HG03457 (cell line): ENCODE data around the gene FZR1.
"Not testable (repeated sequence)": the region's sequence is repeated elsewhere in the genome, so short reads cannot be mapped to it uniquely, and the experiment has no call there.

Experiments
- ATAC-seq: cut with Tn5 transposase; IDR thresholded peaks from one replicate; pipeline ENCODE4 v1.9.1; 2021; ENCODE audit warnings: moderate number of reproducible peaks; ENCODE audit not compliant: unreplicated experiment

FZR1 gene

DNA sequence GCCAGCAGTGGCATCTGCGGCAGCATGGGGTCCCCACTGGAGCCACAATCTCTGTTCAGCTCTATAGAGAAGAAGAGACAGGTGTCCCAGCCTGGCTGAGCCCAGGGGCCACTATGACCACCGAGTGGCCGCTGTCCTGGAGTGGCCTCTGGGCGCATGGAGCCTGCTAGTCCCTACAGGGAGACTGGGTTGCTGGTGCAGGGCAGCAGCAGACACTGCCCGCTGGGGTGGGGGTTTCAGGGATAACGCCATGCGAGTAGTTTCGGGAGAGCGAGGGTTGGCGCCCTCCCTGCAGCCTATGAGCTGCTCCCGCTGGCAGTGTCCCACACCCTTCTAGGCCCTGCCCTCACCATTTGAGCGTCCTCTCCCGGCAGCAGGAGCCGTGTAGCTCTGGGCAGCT lies 22.0 kb downstream of the FZR1 start:
- ATAC-seq, result no peak

DNA sequence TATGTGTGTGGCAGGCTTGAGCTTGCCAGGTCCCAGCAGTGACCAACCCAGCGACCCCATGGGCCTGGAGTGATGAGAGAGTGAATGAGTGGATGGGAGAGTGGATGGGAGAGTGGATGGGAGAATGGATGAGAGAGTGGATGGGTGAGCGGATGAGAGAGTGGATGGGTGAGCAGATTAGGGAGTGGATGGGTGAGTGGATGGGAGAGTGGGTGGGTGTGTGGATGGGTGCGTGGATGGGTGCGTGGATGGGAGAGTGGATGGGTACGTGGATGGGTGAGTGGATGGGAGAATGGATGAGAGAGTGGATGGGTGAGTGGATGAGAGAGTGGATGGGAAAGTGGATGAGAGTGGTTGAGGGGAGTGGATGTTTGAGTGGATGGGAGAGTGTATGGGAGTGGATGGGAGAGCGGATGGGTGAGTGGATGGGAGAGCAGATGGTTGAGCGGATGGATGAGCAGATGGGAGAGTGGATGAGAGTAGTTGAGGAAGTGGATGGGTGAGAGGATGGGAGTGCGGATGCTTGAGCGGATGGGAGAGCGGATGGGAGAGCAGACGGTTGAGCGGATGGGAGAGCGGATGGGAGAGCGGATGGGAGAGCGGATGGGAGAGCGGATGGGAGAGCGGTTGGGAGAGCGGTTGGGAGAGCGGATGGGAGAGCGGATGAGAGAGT lies 22.6 kb downstream of the FZR1 start:
- no peak for ATAC-seq

DNA sequence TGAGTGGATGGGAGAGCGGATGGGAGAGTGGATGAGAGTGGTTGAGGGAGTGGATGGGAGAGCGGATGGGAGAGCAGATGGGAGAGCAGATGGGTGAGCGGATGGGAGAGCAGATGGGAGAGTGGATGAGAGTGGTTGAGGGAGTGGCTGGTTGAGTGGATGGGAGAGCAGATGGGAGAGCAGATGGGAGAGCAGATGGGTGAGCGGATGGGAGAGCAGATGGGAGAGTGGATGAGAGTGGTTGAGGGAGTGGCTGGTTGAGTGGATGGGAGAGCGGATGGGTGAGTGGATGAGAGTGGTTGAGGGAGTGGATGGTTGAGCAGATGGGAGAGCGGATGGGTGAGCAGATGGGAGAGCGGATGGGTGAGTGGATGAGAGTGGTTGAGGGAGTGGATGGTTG lies 23.2 kb downstream of the FZR1 start:
- ATAC-seq, result not testable (repeated sequence)

DNA sequence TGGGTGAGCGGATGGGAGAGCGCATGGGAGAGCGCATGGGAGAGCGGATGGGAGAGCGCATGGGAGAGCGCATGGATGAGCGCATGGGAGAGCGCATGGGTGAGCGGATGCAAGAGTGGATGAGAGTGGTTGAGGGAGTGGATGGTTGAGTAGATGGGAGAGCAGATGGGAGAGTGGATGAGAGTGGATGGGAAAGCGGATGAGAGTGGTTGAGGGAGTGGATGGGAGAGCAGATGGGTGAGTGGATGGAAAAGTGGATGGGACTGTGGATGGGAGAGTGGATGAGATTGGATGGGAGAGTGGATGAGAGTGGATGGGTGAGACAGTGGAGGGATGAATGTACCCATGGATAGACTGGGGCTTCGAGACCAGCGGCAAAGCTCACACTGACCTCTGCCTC lies 24.3 kb downstream of the FZR1 start:
- ATAC-seq, result no peak

DNA sequence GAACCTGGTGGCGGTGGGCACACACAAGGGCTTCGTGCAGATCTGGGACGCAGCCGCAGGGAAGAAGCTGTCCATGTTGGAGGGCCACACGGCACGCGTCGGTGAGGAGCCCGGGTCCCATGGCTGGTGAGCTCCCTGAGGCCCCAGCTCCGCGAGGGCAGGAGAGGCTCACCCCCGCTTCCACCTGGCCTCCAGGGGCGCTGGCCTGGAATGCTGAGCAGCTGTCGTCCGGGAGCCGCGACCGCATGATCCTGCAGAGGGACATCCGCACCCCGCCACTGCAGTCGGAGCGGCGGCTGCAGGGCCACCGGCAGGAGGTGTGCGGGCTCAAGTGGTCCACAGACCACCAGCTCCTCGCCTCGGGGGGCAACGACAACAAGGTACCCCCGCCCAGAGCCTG lies 25.6 kb downstream of the FZR1 start:
- no peak for ATAC-seq

DNA sequence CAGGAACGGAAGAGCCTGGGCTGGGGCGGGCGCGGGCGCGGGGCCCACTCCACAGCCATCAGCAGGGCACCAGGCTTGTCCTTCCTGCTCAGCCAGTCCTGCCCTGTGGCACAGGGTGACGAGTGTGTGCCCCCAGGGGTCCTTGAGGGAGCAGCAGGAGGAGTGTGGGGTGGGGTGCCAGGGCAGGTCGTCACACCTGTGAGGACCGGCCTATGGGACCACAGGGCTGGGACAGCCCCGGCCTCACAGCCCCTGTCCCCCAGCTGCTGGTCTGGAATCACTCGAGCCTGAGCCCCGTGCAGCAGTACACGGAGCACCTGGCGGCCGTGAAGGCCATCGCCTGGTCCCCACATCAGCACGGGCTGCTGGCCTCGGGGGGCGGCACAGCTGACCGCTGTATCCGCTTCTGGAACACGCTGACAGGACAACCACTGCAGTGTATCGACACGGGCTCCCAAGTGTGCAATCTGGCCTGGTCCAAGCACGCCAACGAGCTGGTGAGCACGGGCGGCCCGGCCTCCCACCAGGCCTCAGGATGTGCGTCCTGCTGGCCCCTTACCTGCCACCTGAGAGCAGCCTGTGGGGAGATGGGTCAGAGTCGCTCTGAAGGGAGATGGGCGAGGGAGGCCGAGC lies 26.2 kb downstream of the FZR1 start:
- no peak for ATAC-seq

DNA sequence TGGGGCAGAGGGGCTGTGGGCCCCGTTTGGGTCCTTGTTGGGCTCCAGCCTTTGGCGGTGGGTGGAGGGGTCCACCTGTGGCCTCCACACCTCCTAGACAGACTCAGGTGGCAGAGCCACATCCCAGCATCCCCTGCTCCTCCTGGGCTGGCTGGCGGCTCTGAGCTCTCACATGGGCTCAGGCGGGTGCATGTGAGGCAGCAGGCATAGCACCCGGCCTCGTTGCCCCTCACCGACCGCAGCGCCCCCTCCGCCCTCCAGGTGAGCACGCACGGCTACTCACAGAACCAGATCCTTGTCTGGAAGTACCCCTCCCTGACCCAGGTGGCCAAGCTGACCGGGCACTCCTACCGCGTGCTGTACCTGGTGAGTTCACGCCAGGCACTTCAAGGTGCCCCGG lies 26.9 kb downstream of the FZR1 start:
- no peak for ATAC-seq

DNA sequence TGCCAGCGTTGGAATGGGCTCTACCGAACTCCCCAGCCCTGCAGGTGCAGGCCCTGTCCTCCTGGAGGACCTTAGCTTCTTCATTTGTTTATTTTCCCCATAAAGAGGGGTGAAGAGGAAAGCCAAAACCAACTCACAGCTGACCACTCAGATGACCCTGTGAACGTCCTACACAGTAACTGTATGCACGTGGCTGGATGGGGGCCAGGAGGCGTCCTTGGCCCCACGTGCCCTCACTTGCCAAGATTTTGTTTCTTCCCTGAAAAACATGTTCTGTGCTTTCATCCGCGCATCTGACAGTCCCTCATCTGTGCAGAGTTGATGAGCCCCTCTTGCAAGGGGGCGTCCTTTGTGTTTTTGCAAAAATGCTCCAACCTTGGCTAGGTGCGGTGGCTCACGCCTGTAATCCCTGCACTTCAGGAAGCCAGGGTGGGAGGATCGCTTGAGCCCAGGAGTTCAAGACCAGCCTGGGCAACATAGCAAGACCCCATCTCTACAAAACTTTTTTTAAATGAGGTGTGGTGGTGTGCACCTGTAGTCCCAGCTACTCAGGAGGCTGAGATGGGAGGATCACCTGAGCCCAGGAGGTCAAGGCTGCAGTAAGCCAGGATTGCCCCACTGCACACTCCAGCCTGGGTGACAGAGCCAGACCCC lies 27.6 kb downstream of the FZR1 start:
- ATAC-seq, result no peak

DNA sequence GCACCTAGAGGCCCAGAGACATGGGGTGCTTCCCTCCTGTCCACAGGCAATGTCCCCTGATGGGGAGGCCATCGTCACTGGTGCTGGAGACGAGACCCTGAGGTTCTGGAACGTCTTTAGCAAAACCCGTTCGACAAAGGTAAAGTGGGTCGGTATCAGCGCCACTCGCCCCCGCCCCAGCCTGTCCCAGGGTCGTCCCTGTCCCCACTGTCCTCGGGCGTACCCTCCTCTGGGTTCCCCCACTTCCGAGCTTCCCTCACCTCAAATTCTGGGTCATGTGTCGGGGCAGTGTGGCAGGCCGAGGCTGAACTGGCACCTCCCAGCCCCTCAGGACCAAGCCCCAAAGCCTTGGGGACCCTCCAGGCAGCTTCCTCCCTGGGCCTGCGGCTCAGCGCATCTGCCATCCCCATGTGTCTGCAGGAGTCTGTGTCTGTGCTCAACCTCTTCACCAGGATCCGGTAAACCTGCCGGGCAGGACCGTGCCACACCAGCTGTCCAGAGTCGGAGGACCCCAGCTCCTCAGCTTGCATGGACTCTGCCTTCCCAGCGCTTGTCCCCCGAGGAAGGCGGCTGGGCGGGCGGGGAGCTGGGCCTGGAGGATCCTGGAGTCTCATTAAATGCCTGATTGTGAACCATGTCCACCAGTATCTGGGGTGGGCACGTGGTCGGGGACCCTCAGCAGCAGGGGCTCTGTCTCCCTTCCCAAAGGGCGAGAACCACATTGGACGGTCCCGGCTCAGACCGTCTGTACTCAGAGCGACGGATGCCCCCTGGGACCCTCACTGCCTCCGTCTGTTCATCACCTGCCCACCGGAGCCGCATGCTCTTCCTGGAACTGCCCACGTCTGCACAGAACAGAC lies 28.5 kb downstream of the FZR1 start:
- ATAC-seq, result no peak

DNA sequence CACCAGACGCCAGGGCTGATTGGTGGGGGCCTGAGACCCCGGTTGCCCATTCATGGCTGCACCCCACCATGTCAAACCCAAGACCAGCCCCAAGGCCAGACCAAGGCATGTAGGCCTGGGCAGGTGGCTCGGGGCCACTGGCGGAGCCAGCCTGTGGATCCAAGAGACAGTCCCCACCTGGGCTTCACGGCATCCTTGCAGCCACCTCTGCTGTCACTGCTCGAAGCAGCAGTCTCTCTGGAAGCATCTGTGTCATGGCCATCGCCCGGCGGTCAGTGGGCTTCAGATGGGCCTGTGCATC lies 29.1 kb downstream of the FZR1 start:
- no peak for ATAC-seq

DNA sequence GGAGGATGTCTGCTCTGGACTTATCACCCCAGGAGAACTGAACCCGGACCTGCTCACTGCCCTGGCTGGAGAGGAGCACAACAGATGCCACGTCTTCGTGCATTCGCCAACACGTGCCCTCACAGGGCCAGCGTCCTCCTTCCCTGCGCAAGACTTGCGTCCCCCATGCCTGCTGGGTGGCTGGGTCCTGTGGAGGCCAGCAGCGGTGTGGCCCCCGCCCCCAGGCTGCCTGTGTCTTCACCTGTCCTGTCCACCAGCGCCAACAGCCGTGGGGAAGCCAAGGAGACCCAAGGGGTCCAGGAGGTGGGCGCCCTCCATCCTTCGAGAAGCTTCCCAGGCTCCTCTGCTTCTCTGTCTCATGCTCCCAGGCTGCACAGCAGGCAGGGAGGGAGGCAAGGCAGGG lies 29.5 kb downstream of the FZR1 start:
- ATAC-seq, result no peak

DNA sequence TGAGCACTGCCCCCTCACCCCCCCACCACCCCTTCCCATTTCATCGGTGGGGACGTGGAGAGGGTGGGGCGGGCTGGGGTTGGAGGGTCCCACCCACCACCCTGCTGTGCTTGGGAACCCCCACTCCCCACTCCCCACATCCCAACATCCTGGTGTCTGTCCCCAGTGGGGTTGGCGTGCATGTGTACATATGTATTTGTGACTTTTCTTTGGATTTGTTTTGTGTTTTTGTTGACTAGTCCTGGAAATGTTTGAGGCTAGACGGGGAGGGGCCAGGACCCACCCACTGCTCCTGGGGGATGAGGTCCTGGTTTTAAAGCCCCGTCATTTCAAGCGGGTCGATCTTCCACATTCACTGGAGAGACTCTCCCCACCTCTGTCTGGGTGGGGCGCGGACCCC lies 29.9 kb downstream of the FZR1 start:
- no peak for ATAC-seq

DNA sequence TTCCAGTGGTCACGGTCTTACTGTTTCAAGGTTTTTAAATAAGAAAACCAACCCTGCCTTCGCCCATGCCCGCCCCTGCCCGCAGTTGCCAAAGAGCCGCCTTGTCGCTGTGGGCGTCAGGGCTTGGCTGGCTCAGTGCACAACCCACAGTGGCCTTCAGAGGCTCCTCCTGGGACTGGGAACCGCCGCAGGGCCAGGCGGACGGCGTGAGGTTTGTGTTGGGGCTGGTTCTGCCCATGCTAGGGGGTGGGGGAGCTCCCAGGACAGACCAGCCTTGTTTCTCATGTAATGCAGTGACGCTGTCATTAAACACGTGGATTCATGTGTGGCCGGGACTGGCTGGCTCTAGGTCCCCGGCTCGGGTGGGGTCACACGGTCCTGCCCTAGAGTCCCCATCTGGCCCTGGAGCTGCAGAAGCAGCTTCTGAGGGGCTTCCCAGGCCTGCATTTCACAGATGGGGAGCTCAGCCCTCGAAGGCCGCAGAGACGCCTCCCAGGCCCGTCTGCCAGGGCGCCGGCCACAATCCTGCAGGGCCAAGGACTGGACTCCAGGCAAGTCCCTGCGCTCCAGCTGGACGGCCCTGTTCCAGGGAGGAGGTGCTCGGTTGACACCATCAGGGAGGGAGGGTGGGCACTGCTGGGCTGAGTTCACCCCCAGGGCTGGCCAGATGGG lies 30.5 kb downstream of the FZR1 start:
- ATAC-seq, result no peak

DNA sequence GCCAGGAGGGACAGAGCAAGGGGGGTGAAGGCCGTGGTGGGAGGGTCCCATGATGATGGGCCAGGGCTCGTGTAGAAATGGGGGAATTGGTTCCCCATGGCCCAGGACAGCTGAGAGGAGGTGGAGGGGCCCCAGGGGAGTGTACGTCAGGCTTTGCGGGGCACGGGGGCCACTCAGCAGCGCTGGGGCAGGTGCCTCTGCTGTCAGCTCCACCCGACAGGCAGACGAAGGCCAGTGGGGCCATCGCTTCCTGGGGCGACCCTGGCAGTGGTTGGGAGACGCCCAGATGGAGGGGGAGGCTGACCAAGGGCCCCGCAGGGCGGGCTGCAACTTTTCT lies 31.0 kb downstream of the FZR1 start:
- no peak for ATAC-seq

DNA sequence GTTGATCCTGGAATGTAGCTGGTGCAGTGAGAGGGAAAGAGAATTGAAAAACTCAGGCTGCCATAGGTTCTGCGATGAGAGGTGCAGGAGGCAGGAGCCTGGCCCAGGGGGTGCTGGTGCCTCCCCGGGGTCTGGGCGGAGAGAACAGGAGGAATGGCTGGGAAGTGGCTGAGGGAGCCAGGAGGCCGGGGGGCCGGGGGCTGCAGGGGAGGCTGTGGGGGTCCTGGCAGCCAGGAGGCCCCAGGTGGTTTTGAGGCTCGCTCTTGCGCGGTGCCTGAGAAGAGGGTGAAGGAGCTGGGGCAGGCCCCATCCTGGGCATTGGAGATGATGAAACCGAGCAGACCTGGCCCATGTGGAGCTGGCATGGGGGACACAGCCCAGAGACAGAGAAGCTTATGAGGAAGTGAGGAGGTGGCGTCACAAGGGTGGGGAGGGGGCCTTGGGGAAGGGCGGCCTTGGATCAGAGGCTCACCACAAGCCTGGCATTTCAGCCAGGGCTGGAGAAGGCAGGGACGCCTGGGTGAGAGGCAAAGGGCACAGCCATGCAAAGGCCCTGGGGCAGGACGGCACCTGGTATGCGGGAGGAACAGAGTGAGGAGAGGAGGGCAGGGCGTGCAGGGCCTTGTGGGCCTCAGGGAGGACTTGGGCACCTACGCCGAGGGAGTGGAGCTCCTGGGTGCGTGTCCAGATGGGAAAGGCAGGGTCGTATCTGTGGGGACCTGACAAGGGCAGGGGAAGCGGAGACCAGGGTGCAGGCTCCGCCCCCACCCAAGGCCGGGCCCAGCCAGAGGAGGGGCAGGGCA lies 31.5 kb downstream of the FZR1 start:
- no peak for ATAC-seq

DNA sequence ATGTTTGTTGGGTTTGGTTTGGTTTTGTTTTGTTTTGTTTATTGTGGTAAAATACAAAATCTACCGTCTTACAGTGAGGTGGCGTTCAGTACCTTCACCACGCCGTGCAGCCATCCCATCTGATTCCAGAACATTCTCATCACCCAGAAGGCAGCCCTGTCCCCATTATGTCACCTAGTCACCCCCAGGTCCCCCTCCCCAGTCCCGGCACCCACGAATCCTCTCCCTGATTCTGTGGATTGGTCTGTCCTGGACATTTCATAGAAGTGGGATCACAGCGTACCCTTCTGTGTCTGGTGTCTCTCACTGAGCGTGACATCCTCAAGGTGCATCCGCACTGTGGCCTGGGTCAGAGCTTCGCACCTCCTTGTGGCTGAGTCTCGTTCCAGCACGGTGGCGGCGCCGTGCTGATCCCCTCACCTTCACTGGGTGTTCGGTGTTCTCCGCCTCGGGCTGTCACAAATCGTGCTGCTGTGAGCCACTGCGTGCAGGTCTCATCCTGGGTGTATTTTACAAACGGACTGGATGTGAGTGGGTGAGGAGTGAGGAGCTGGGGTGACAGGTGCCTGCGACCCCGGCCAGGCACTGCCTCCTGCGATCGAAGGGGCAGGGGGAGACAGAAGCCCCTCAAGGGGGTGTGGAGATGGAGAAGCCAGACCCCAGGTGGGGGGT lies 32.3 kb downstream of the FZR1 start:
- no peak for ATAC-seq

DNA sequence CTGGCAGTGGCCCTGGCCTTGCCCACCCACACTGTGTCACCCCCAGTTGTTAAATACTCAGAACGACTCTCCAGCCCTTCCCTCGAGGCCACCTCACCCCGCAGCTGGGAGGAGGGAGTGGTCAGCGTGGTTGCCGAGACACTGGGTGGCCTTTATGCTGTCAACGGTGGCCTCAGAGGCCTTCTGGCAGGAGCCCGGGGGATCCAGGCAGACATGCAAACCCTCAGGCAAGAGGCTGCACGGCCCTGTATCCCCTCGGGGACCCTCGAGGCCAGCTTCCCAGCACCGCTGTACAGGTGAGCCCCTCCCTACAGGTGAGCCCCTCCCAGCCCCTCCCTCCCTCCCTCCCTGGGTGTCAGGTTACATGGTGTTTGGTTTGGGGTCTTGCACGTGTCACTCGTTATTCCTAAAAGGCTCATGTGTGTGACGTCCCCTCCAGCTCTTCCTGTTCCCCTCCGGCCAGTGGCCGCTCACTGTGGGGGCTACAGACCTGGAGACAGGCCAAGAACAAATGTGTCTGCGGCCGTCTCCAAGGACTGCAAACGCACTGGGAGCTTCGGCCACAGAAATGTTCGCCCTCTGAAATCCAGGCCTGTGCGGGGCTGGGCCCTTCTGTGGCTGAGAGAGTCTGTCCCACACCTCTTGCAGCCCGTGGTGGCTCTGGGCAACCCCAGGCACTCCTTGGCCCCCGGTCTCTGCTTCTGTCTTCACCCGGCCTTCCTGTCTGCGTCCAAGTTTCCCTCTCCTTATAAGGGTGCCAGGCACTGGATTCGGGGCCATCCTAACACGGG lies 33.0 kb downstream of the FZR1 start, which contains the start of gene TEKTIP1:
Gene TEKTIP1 (plus strand): TSS at position 210 of the 791 bp plus-strand sequence. CDS start 4 bp downstream, at position 214.
- no peak for ATAC-seq

DNA sequence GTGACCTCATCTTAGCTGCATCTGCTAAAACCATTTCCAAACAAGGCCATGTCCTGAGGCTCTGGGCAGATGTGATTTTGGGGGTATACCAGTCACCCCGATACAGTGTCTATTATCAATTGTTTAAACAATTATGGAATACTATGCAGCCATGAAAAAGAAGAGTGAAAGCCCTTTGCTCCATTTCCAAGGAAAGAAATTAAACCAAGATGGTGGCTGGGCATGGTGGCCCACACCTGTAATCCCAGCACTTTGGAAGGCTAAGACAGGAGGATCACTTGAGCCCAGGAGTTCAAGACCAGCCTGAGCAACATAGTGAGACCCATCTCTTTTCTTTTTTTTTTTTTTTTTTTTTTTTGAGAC lies 33.6 kb downstream of the FZR1 start:
- ATAC-seq, result no peak
